ENCODE results near the gene RAB22A.

RAB22A gene

DNA sequence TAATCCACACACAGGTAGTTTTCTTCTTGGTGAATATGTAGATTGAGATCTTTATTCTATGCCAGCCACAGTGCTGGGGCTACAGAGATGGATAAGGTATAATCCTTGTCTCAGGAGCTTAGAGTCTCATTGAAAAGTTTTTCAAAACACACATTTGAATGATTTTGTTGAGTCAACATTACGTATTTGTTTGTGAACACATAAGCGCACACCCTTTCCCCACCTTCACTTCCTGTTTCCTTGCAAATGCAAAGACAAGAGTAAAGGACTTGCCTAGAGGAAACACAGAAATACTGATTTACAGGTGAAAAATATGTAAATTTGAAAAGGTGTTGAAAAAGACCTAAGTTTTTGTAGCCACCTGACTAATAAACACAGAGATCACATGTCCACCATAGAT, 107.3 kb downstream of the RAB22A start:
- DNase-seq, result no peak

Data from NCI-H1417 (cell line).